ENCODE measurements around the gene DNMT1.

DNA sequence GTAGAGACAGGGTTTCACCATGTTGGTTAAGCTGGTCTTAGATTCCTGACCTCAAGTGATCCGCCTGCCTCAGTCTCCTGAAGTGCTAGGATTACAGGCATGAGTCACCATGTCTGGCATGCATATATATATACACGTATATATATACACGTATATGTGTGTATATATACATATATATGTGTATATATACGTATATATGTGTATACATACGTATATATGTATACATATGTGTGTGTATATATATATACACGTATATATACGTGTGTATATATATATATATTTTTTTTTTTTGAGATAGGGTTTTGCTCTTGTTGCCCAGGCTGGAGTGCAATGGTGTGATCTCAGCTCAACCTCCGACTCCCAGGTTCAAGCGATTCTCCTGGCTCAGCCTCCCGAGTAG lies 11.9 kb downstream of the DNMT1 start:
- TF ChIP-seq, protein P1, sequence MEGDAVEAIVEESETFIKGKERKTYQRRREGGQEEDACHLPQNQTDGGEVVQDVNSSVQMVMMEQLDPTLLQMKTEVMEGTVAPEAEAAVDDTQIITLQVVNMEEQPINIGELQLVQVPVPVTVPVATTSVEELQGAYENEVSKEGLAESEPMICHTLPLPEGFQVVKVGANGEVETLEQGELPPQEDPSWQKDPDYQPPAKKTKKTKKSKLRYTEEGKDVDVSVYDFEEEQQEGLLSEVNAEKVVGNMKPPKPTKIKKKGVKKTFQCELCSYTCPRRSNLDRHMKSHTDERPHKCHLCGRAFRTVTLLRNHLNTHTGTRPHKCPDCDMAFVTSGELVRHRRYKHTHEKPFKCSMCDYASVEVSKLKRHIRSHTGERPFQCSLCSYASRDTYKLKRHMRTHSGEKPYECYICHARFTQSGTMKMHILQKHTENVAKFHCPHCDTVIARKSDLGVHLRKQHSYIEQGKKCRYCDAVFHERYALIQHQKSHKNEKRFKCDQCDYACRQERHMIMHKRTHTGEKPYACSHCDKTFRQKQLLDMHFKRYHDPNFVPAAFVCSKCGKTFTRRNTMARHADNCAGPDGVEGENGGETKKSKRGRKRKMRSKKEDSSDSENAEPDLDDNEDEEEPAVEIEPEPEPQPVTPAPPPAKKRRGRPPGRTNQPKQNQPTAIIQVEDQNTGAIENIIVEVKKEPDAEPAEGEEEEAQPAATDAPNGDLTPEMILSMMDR (IDR thresholded peaks at IDR 0.05) = no peak
- TF ChIP-seq EP300 (IDR thresholded peaks at IDR 0.05; ENCODE audit: low read depth) (no peak), POLR2A (IDR thresholded peaks at IDR 0.05) (no peak), POLR2AphosphoS5 (IDR thresholded peaks at IDR 0.05) (no peak)

All from transverse colon (tissue), 4 donors.